GM23338 (cell line): ENCODE results near the gene VPS36. TPM values are rescaled to one million over a fixed set of nuclear protein-coding genes. Genes with fewer than 3 reads are reported as not detected.

ENCODE experiments used
- ATAC-seq: fragments of 200-7000 bp; cut with Tn5 transposase; 3 replicates; pipeline ENCODE4 v1.9.1; 2020
- DNase-seq: peaks from one replicate; pipeline ENCODE4 v3.0.0-alpha.2; 2015; ENCODE audit warnings: low spot score
- H2AFZ ChIP-seq: fragments of 200-600 bp; sonication (generic); 2 replicates; pipeline ENCODE4 v1.8.0; 2016; ENCODE audit warnings: antibody characterized with exemption, mild to moderate bottlenecking, moderate library complexity
- H3F3A ChIP-seq: fragments of 200-600 bp; sonication (generic); replicated peaks from 2 replicates; pipeline ENCODE4 v1.8.0; 2017; ENCODE audit warnings: antibody characterized with exemption, mixed run types, low read depth
- H3K27ac ChIP-seq: fragments of 200-600 bp; sonication (generic); 2 replicates; pipeline ENCODE4 v1.6.1; 2016; ENCODE audit warnings: low read depth
- H3K27me3 ChIP-seq: fragments of 200-600 bp; sonication (generic); 2 replicates; pipeline ENCODE4 v1.8.0; 2016; ENCODE audit warnings: mild to moderate bottlenecking, mixed run types, moderate library complexity; ENCODE audit not compliant: insufficient read depth
- H3K36me3 ChIP-seq: fragments of 200-600 bp; sonication (generic); 2 replicates; pipeline ENCODE4 v1.8.0; 2016; ENCODE audit warnings: mild to moderate bottlenecking; ENCODE audit not compliant: insufficient read depth
- H3K4me1 ChIP-seq: fragments of 200-600 bp; sonication (generic); 2 replicates; pipeline ENCODE4 v1.8.0; 2016; ENCODE audit warnings: mild to moderate bottlenecking, moderate library complexity; ENCODE audit not compliant: insufficient read depth
- H3K4me2 ChIP-seq: fragments of 200-600 bp; sonication (generic); 2 replicates; pipeline ENCODE4 v1.7.1; 2017; ENCODE audit warnings: mixed run types
- H3K4me3 ChIP-seq: fragments of 200-600 bp; sonication (generic); 2 replicates; pipeline ENCODE4 v1.6.1; 2016; ENCODE audit warnings: mixed run types
- H3K79me2 ChIP-seq: fragments of 200-600 bp; sonication (generic); replicated peaks from 2 replicates; pipeline ENCODE4 v1.8.0; 2017; ENCODE audit warnings: mild to moderate bottlenecking; ENCODE audit not compliant: insufficient read depth
- H3K9me2 ChIP-seq: fragments of 200-600 bp; sonication (generic); 2 replicates; pipeline ENCODE4 v1.8.0; 2017; ENCODE audit not compliant: insufficient read depth
- H4K20me1 ChIP-seq: fragments of 200-600 bp; sonication (generic); replicated peaks from 2 replicates; pipeline ENCODE4 v1.8.0; 2017; ENCODE audit warnings: mild to moderate bottlenecking; ENCODE audit not compliant: insufficient read depth
- H3K27ac Mint-ChIP-seq: 2 replicates; pipeline ENCODE4 v1.8.0; 2020; ENCODE audit warnings: inconsistent platforms, mild to moderate bottlenecking, moderate library complexity, mixed read lengths
- H3K27me3 Mint-ChIP-seq: 3 replicates; pipeline ENCODE4 v1.8.0; 2022; ENCODE audit warnings: low read depth, mild to moderate bottlenecking, moderate library complexity, mixed read lengths, inconsistent platforms; ENCODE audit not compliant: insufficient read depth, poor library complexity
- H3K36me3 Mint-ChIP-seq: 3 replicates; pipeline ENCODE4 v1.8.0; 2021; ENCODE audit warnings: low read depth, mild to moderate bottlenecking, inconsistent platforms, moderate library complexity, mixed read lengths
- H3K4me1 Mint-ChIP-seq: 3 replicates; pipeline ENCODE4 v1.8.0; 2020; ENCODE audit warnings: mild to moderate bottlenecking, inconsistent platforms, mixed read lengths
- H3K4me3 Mint-ChIP-seq: 3 replicates; pipeline ENCODE4 v1.8.0; 2021; ENCODE audit warnings: moderate library complexity, mild to moderate bottlenecking, inconsistent platforms, mixed read lengths
- H3K9me3 Mint-ChIP-seq: 3 replicates; pipeline ENCODE4 v1.8.0; 2020; ENCODE audit warnings: moderate library complexity, mild to moderate bottlenecking, inconsistent platforms, mixed read lengths
- CREB1 ChIP-seq: fragments of 250-450 bp; sonication (Bioruptor Pico); IDR thresholded peaks from 2 replicates; pipeline ENCODE4 v1.5.0; 2020; ENCODE audit warnings: low read depth, mild to moderate bottlenecking, moderate library complexity
- EZH2phosphoT487 ChIP-seq: fragments of 200-600 bp; sonication (generic); IDR thresholded peaks from one replicate; pipeline ENCODE4 v1.8.1; 2018; ENCODE audit warnings: antibody characterized with exemption; ENCODE audit not compliant: unreplicated experiment
- JUNB ChIP-seq: IDR thresholded peaks from one replicate; pipeline ENCODE4 v1.6.1; 2016; ENCODE audit warnings: antibody characterized with exemption; ENCODE audit not compliant: unreplicated experiment
- POLR2AphosphoS5 ChIP-seq: IDR thresholded peaks from 2 replicates; pipeline ENCODE4 v1.6.1; 2016; ENCODE audit warnings: antibody characterized with exemption, low read depth
- REST ChIP-seq: IDR thresholded peaks from one replicate; pipeline ENCODE4 v1.6.1; 2018; ENCODE audit warnings: antibody characterized with exemption; ENCODE audit not compliant: unreplicated experiment
- STAT1 ChIP-seq: IDR thresholded peaks from one replicate; pipeline ENCODE4 v1.6.1; 2016; ENCODE audit warnings: antibody characterized with exemption; ENCODE audit not compliant: unreplicated experiment
- ZNF114 ChIP-seq: fragments of 250-450 bp; sonication (Bioruptor Pico); IDR thresholded peaks from 2 replicates; pipeline ENCODE4 v1.5.0; 2020; ENCODE audit warnings: mild to moderate bottlenecking, moderate library complexity
- ZNF331 ChIP-seq: fragments of 250-450 bp; sonication (Bioruptor Pico); IDR thresholded peaks from 2 replicates; pipeline ENCODE4 v1.5.0; 2020; ENCODE audit warnings: low read depth, mild to moderate bottlenecking, moderate library complexity
- ZNF462 ChIP-seq: fragments of 250-450 bp; sonication (Bioruptor Pico); IDR thresholded peaks from 2 replicates; pipeline ENCODE4 v1.5.0; 2020; ENCODE audit warnings: mild to moderate bottlenecking, moderate library complexity
- polyA plus RNA-seq: library from polyadenylated mRNA; unstranded; fragments of >200 nt; fragmentation: Nextera tagmentation; extraction: Ambion mirVana; gene quantifications from 2 replicates; pipeline ENCODE4 v1.2.1, GENCODE V29; 2016
- total RNA-seq: library from RNA; depleted of rRNA; stranded (reverse); fragments of >200 nt; shearing (Covaris generic); gene quantifications from 2 replicates; pipeline ENCODE4 v1.2.3, GENCODE V29; 2014

The VPS36 gene
- total and polyA plus RNA-seq, 2 experiments from 2014 or later = 28.9 to 36.2 TPM

- Histone ChIP-seq H3F3A (no peaks in the 10 kb centered on the region), H2AFZ (no peak overlapping the region), H3K79me2 (no peaks in the 10 kb centered on the region), H3K36me3 (peaks cover 31% of the 10 kb centered on the region; the same call in 1 of the 2 replicates), H4K20me1 (peaks cover 1% of the 10 kb centered on the region; the same call in 1 of the 2 replicates), H3K4me3 (no peak overlapping the region), H3K27me3 (no peaks in the 10 kb centered on the region), H3K27ac (no peak overlapping the region), H3K4me2 (no peak overlapping the region), H3K9me2 (no peaks in the 10 kb centered on the region), H3K4me1 (no peaks in the 10 kb centered on the region)
- Mint-ChIP-seq H3K4me3 (no peak overlapping the region), H3K4me1 (no peaks in the 10 kb centered on the region), H3K27me3 (no peaks in the 10 kb centered on the region), H3K36me3 (peaks cover 40% of the 10 kb centered on the region), H3K27ac (no peak overlapping the region), H3K9me3 (no peaks in the 10 kb centered on the region)
- DNase-seq (no peak), ATAC-seq (no peak)
- no peak for TF ChIP-seq ZNF331 (CRISPR knock-in tag)
- no peak for TF ChIP-seq REST
- TF ChIP-seq POLR2AphosphoS5 = no peak
- no peak for TF ChIP-seq ZNF114 (CRISPR knock-in tag)
Observed at GRCh38 chr13:52432456-52432855, 18.0 kb downstream of the VPS36 start.

GRCh38 chr13:52428295-52428694 is 22.1 kb downstream of the VPS36 start:
- H3K79me2 ChIP-seq = no peaks in the 10 kb centered on the region
- Mint-ChIP-seq H3K27me3 (no peaks in the 10 kb centered on the region), H3K9me3 (no peaks in the 10 kb centered on the region), H3K4me1 (no peaks in the 10 kb centered on the region), H3K27ac (no peak overlapping the region), H3K36me3 (peaks cover 39% of the 10 kb centered on the region), H3K4me3 (no peak overlapping the region)
- H3K27ac ChIP-seq = no peak overlapping the region
- H3K4me1 ChIP-seq = no peaks in the 10 kb centered on the region
- no peaks in the 10 kb centered on the region for H3K9me2 ChIP-seq
- H3F3A ChIP-seq = no peaks in the 10 kb centered on the region
- no peak for ATAC-seq
- no peak overlapping the region for H3K4me3 ChIP-seq
- no peaks in the 10 kb centered on the region for H3K27me3 ChIP-seq
- no peaks in the 10 kb centered on the region for H4K20me1 ChIP-seq
- H2AFZ ChIP-seq = no peak overlapping the region
- H3K4me2 ChIP-seq = no peak overlapping the region
- peaks cover 19% of the 10 kb centered on the region; the same call in 1 of the 2 replicates for H3K36me3 ChIP-seq
- no peak for DNase-seq
- TF ChIP-seq JUNB (no peak), STAT1 (no peak), REST (no peak), CREB1 (CRISPR knock-in tag) (no peak), POLR2AphosphoS5 (no peak), EZH2phosphoT487 (no peak), ZNF462 (CRISPR knock-in tag) (no peak)
